SK-N-SH (cell line): ENCODE data around the gene RCAN2. TPM values are rescaled to one million over a fixed set of nuclear protein-coding genes. Genes with fewer than 3 reads are reported as not detected.

Experiments used
- CTCF ChIA-PET: fragments of 300-600, 350-600 bp; formaldehyde crosslinking; extraction: SDS; loops from one replicate; lab custom pipeline; 2021; lab: Yijun Ruan, JAX
- POLR2A ChIA-PET: fragments of 350-600 bp; sonication (Branson Sonifier 250); formaldehyde crosslinking; extraction: SDS; loops from one replicate; lab custom pipeline; 2020; ENCODE audit warnings: antibody characterized with exemption, inconsistent platforms; lab: Yijun Ruan, JAX
- DNase-seq: peaks from one replicate; pipeline ENCODE4 v3.0.0; 2012
- H2AFZ ChIP-seq: fragments of 200-600 bp; sonication (generic); 2 replicates; pipeline ENCODE4 v1.8.1; 2016; ENCODE audit warnings: antibody characterized with exemption, mild to moderate bottlenecking, low read depth
- H3F3A ChIP-seq: fragments of 200-600 bp; sonication (generic); replicated peaks from 2 replicates; pipeline ENCODE3; 2016; ENCODE audit warnings: antibody characterized with exemption, mild to moderate bottlenecking; ENCODE audit not compliant: insufficient read depth
- H3K27ac ChIP-seq, 2 experiments: fragments of 200-500 bp in 1 of 2; fragments of 200-600 bp in 1 of 2; sonication (Bioruptor generic) in 1 of 2; sonication (generic), shearing (Covaris generic) in 1 of 2; 2 replicates each; pipeline versions ENCODE4 v1.5.1 to v1.6.1; 2014 to 2016; ENCODE audit warnings: low read depth in 2 of 2, inconsistent platforms in 1 of 2, low read length in 1 of 2, mild to moderate bottlenecking in 1 of 2, mixed read lengths in 1 of 2
- H3K27me3 ChIP-seq: fragments of 200-600 bp; sonication (generic), shearing (Covaris generic); 2 replicates; pipeline ENCODE4 v1.6.1; 2016; ENCODE audit warnings: mixed run types; ENCODE audit not compliant: insufficient read depth
- H3K36me3 ChIP-seq, 2 experiments: fragments of 200-500 bp in 1 of 2; fragments of 200-600 bp in 1 of 2; sonication (Bioruptor generic) in 1 of 2; sonication (generic) in 1 of 2; replicated peaks in 1 of 2; 2 replicates each; pipeline versions ENCODE3 to v1.5.1; 2014 to 2016; ENCODE audit warnings: low read length in 1 of 2, mild to moderate bottlenecking in 1 of 2; ENCODE audit not compliant: insufficient read depth in 2 of 2, control insufficient read depth in 1 of 2
- H3K4me1 ChIP-seq, 2 experiments: fragments of 200-500 bp in 1 of 2; fragments of 200-600 bp in 1 of 2; sonication (Bioruptor generic) in 1 of 2; sonication (generic), shearing (Covaris generic) in 1 of 2; 2 replicates each; pipeline versions ENCODE4 v1.5.1 to v1.6.1; 2014 to 2016; ENCODE audit warnings: low read depth in 1 of 2, low read length in 1 of 2, mixed run types in 1 of 2; ENCODE audit not compliant: insufficient read depth in 2 of 2, control insufficient read depth in 1 of 2
- H3K4me2 ChIP-seq: fragments of 200-600 bp; sonication (generic), shearing (Covaris generic); 2 replicates; pipeline ENCODE4 v1.6.1; 2017; ENCODE audit warnings: mixed run types
- H3K4me3 ChIP-seq, 2 experiments: fragments of 200-500 bp in 1 of 2; fragments of 200-600 bp in 1 of 2; sonication (Bioruptor generic) in 1 of 2; sonication (generic), shearing (Covaris generic) in 1 of 2; 2 replicates each; pipeline versions ENCODE4 v1.5.1 to v1.8.1; 2014 to 2016; ENCODE audit warnings: low read depth in 2 of 2, inconsistent platforms in 1 of 2, low read length in 1 of 2, mild to moderate bottlenecking in 1 of 2, mixed read lengths in 1 of 2, moderate library complexity in 1 of 2
- H3K79me2 ChIP-seq: fragments of 200-600 bp; sonication (generic); 2 replicates; pipeline ENCODE4 v1.8.1; 2017; ENCODE audit warnings: mild to moderate bottlenecking; ENCODE audit not compliant: insufficient read depth
- H3K9ac ChIP-seq: fragments of 200-600 bp; sonication (generic); 2 replicates; pipeline ENCODE4 v1.6.1; 2017; ENCODE audit warnings: mixed run types
- H3K9me2 ChIP-seq: fragments of 200-600 bp; sonication (generic); 2 replicates; pipeline ENCODE4 v1.6.1; 2017; ENCODE audit warnings: mixed run types
- H3K9me3 ChIP-seq: fragments of 200-600 bp; sonication (generic); 2 replicates; pipeline ENCODE4 v1.6.1; 2017; ENCODE audit warnings: mixed run types, mild to moderate bottlenecking, moderate library complexity
- H4K20me1 ChIP-seq: fragments of 200-600 bp; sonication (generic); 2 replicates; pipeline ENCODE4 v1.6.1; 2017; ENCODE audit warnings: mild to moderate bottlenecking, mixed run types; ENCODE audit not compliant: insufficient read depth
- CHD2 ChIP-seq: fragments of 150-350 bp; IDR thresholded peaks from 2 replicates; pipeline ENCODE4 v1.6.1; 2018; ENCODE audit warnings: low read length; ENCODE audit not compliant: partially characterized antibody
- CTCF ChIP-seq: fragments of 200-600 bp; sonication (generic); IDR thresholded peaks from 2 replicates; pipeline ENCODE4 v1.6.1; 2017; ENCODE audit warnings: antibody characterized with exemption, mild to moderate bottlenecking, moderate library complexity
- ELF1 ChIP-seq: IDR thresholded peaks from 2 replicates; pipeline ENCODE4 v1.4.0; 2012
- EP300 ChIP-seq, 2 experiments: IDR thresholded peaks; 2 replicates each; pipeline versions ENCODE4 v1.4.0 to v1.6.1; 2012; ENCODE audit warnings: borderline replicate concordance in 1 of 2, low read depth in 1 of 2, low read length in 1 of 2
- FOXJ3 ChIP-seq: sonication (generic); formaldehyde crosslinking; IDR thresholded peaks from 2 replicates; pipeline ENCODE4 v1.5.1; 2020; ENCODE audit warnings: mild to moderate bottlenecking, missing genetic modification reagents
- MAX ChIP-seq: IDR thresholded peaks from 2 replicates; pipeline ENCODE4 v1.4.0; 2012; ENCODE audit warnings: low read depth
- NRF1 ChIP-seq: IDR thresholded peaks from 2 replicates; pipeline ENCODE4 v1.6.1; 2012; ENCODE audit warnings: low read depth, mild to moderate bottlenecking, low read length
- POLR2AphosphoS5 ChIP-seq: IDR thresholded peaks from 2 replicates; pipeline ENCODE4 v1.6.1; 2012; ENCODE audit warnings: low read depth, low read length
- RAD21 ChIP-seq: IDR thresholded peaks from 2 replicates; pipeline ENCODE4 v1.6.1; 2012; ENCODE audit warnings: mild to moderate bottlenecking, low read length
- RCOR1 ChIP-seq: fragments of 150-350 bp; IDR thresholded peaks from 2 replicates; pipeline ENCODE4 v1.6.1; 2017; ENCODE audit warnings: antibody characterized with exemption, low read length
- RXRA ChIP-seq: IDR thresholded peaks from 2 replicates; pipeline ENCODE4 v1.4.0; 2012; ENCODE audit warnings: low read depth, mild to moderate bottlenecking, borderline replicate concordance
- SIN3A ChIP-seq: IDR thresholded peaks from 2 replicates; pipeline ENCODE4 v1.6.1; 2012; ENCODE audit warnings: low read depth, mild to moderate bottlenecking, low read length, moderate library complexity, borderline replicate concordance
- SMC3 ChIP-seq: IDR thresholded peaks from 2 replicates; pipeline ENCODE4 v1.6.1; 2012; ENCODE audit warnings: low read depth, low read length, improper control_type of control experiment
- TCF12 ChIP-seq: IDR thresholded peaks from 2 replicates; pipeline ENCODE4 v1.4.0; 2012
- ZBTB33 ChIP-seq: IDR thresholded peaks from 2 replicates; pipeline ENCODE4 v1.4.0; 2012; ENCODE audit warnings: low read depth, borderline replicate concordance
- WGBS: methylation state at CpG from one replicate; pipeline ENCODE4 v1.1.6; 2017; ENCODE audit warnings: low lambda C conversion rate; 5-methylcytosine and 5-hydroxymethylcytosine counted together
- polyA plus RNA-seq, 3 experiments: library from polyadenylated mRNA; depleted of rRNA; stranded (reverse); fragments of >200 nt; gene quantifications; 2 replicates each; pipeline ENCODE4 v1.2.3, GENCODE V29; 2012
- TF ChIP-seq, protein P1 (sequence below): fragments of 150-350 bp; IDR thresholded peaks from 2 replicates; pipeline ENCODE4 v1.6.1; 2016; ENCODE audit warnings: mild to moderate bottlenecking, low read depth, low read length
- TF ChIP-seq, protein P2 (sequence below): IDR thresholded peaks from 2 replicates; pipeline ENCODE4 v1.4.0; 2012; ENCODE audit warnings: low read depth, borderline replicate concordance

The RCAN2 gene
- polyA plus RNA-seq, 1 of the 3 experiments (the other 2 are of a cell fraction), result not detected

- CTCF ChIA-PET, result no interaction called here
- no peaks in the 10 kb centered on the region for H3K9me3 ChIP-seq
- no peak overlapping the region for H3K9ac ChIP-seq
- H3K27ac ChIP-seq, result no peak overlapping the region
- H3K4me3 ChIP-seq, result no peak overlapping the region
- no peaks in the 10 kb centered on the region for H3K4me1 ChIP-seq
- no peak for DNase-seq
- no peaks in the 10 kb centered on the region for H4K20me1 ChIP-seq
- H3K4me2 ChIP-seq, result no peak overlapping the region
- WGBS, result 5% methylated on average over 4 of the region's 4 CpGs
- POLR2A ChIA-PET, result no interaction called here
- H3F3A ChIP-seq, result no peaks in the 10 kb centered on the region
- no peaks in the 10 kb centered on the region for H3K9me2 ChIP-seq
- H2AFZ ChIP-seq, result no peak overlapping the region
- no peaks in the 10 kb centered on the region; the same call in 1 of the 2 replicates for H3K27me3 ChIP-seq
- TF ChIP-seq CHD2 (no peak), CTCF (no peak), ELF1 (no peak), SMC3 (no peak), ZBTB33 (no peak), NRF1 (no peak), MAX (no peak), TCF12 (no peak), EP300 (IDR thresholded peaks at IDR 0.05; ENCODE audit: borderline replicate concordance in 1 of 2, low read depth in 1 of 2, low read length in 1 of 2) (no peak), RCOR1 (no peak), FOXJ3 (no peak)
- TF ChIP-seq, protein P1, sequence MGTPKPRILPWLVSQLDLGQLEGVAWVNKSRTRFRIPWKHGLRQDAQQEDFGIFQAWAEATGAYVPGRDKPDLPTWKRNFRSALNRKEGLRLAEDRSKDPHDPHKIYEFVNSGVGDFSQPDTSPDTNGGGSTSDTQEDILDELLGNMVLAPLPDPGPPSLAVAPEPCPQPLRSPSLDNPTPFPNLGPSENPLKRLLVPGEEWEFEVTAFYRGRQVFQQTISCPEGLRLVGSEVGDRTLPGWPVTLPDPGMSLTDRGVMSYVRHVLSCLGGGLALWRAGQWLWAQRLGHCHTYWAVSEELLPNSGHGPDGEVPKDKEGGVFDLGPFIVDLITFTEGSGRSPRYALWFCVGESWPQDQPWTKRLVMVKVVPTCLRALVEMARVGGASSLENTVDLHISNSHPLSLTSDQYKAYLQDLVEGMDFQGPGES, result no peak
- TF ChIP-seq, protein P2, sequence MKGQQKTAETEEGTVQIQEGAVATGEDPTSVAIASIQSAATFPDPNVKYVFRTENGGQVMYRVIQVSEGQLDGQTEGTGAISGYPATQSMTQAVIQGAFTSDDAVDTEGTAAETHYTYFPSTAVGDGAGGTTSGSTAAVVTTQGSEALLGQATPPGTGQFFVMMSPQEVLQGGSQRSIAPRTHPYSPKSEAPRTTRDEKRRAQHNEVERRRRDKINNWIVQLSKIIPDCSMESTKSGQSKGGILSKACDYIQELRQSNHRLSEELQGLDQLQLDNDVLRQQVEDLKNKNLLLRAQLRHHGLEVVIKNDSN, result no peak
- TF ChIP-seq, all 33 proteins: peak for 0
- H3K36me3 ChIP-seq, result no peaks in the 10 kb centered on the region
- no peaks in the 10 kb centered on the region for H3K79me2 ChIP-seq
Measured at GRCh38 chr6:46271107-46271506, 220.1 kb downstream of the RCAN2 start.

GRCh38 chr6:46270336-46270735 is 220.9 kb downstream of the RCAN2 start:
- 3% methylated on average over 6 of the region's 7 CpGs for WGBS
- Histone ChIP-seq H3K36me3 (no peaks in the 10 kb centered on the region), H4K20me1 (no peaks in the 10 kb centered on the region), H3K27me3 (no peaks in the 10 kb centered on the region; the same call in 1 of the 2 replicates), H3K4me2 (no peak overlapping the region), H3K4me3 (no peak overlapping the region), H3K27ac (no peak overlapping the region), H2AFZ (no peak overlapping the region), H3F3A (no peaks in the 10 kb centered on the region), H3K9me3 (no peaks in the 10 kb centered on the region), H3K4me1 (no peaks in the 10 kb centered on the region), H3K9me2 (no peaks in the 10 kb centered on the region), H3K9ac (no peak overlapping the region), H3K79me2 (no peaks in the 10 kb centered on the region)
- ChIA-PET POLR2A (no interaction called here), CTCF (no interaction called here)
- DNase-seq, result no peak
- no peak for TF ChIP-seq MAX
- TF ChIP-seq SIN3A, result no peak
- no peak for TF ChIP-seq RAD21
- no peak for TF ChIP-seq SMC3
- no peak for TF ChIP-seq POLR2AphosphoS5
- TF ChIP-seq NRF1, result no peak
- TF ChIP-seq RXRA, result no peak
